GM18519 (cell line): ENCODE results near the gene XRCC4.
"Not testable (repeated sequence)": the region's sequence is repeated elsewhere in the genome, so short reads cannot be mapped to it uniquely, and the experiment has no call there.

Experiments
- ATAC-seq: cut with Tn5 transposase; IDR thresholded peaks from one replicate; pipeline ENCODE4 v1.9.1; 2021; ENCODE audit warnings: mild to moderate bottlenecking, moderate library complexity; ENCODE audit not compliant: unreplicated experiment, low FRiP score

XRCC4 gene

DNA sequence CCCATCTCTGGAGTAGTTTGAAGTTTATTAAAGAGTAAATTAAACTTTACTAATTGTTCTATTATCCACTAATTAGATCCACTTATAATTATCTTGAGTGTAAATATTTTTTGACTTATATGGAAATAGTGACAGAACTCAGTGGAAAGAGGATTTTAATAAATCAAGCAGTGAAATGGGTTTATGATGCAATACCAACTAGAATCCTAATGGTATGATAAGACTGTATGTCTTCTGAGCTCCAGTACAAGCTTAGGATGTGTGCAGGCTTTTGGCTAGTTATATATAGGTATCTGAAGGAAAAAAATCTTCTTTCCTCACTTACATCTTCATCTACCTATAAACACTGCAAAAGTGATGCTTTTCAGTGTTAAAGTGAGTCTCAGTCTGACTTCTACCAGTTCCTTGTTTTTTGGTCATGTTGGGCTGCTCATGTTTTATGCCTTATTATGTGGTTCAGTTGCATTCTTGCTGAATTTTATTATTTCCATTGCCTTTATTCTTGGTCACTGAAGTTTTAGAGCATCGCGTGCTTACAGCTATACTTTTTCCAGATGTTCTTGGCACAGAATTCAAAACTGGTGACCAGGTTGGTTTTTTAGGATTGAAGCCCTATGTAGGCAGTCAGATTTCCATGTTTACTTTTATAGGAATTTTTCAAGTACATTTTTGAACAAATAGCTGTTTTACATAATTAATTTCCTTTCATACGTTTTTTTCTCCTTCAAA lies 30.5 kb downstream of the XRCC4 start:
- ATAC-seq, result no peak

- ATAC-seq, result no peak
Measured at GRCh38 chr5:83109380-83109779, 32.0 kb downstream of the XRCC4 start.

DNA sequence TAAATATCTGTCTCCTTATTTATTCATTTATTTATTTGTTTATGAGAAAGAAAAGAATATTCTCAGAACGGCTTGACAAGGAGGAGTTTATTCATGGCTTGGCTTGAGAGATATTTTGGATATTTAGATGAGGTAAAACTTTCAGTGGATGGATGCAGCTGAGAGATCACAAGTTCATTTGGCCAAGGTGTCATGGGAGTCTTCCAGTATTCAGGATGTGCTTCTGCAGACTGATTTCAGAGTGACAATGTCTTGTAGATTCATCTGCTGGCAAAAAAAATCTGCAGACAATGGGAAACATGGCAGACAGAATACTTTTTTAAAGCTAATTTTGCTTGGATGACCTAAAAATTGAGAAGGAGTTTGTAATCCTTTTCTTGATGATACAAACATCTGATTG lies 38.5 kb downstream of the XRCC4 start:
- ATAC-seq, result no peak

DNA sequence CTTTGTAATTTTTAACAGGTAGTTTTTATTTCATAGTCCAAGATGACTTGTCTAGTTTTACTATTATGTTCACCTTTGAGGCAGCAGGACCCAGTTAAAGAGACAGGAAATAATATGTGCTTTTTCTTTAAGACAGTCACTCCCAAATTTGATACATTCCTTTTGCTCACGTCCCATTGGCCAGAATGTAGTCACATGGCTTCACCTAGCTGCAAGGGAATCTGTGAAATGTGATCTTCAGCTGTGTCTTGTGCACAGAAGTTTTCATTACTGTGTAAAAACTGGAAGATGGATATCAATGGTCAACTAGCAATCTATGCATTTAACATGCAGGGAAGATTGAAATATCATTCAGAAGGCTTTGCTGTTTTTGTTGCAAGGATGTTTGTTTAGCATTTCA lies 41.1 kb downstream of the XRCC4 start:
- no peak for ATAC-seq

- no peak for ATAC-seq
Measured at GRCh38 chr5:83118976-83119375, 41.6 kb downstream of the XRCC4 start.

DNA sequence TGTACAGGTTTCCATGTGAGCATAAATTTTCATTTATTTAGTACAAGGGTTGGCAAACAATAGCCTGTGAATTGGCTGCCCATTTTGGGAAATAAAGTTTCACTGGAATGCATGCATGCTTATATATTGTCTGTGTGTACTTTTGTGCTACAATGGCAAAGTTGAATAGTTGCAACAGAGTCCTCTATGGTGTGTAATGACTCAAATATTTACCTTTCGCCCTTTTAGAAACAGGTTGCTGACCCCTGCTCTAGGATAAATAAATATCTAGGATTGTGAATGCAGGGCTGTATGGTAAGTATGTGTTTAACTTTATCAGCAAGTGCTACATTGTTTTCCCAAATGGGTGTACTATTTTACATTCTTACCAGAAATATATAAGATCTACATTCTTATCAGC lies 47.2 kb downstream of the XRCC4 start:
- ATAC-seq, result no peak

- ATAC-seq, result no peak
Measured at GRCh38 chr5:83125560-83125959, 48.2 kb downstream of the XRCC4 start.

DNA sequence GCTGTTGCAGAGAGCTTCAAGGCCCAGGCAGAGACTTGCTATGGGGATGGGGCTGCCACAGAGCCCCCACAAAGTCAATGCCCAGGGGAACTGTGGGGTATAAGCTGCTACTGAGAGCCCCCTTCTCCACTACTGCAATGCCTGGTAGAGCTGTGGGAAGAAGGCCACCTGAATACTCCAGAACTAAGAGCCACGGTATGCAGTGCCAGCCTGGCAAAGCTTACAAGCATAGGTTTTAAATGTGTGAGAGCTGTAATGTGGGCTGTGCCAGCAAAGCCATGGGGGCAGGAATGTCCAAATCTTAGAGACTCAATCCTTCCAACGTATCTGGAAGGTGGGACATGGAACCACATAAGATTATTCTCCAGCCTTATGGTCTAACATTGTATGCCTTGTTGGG lies 49.2 kb downstream of the XRCC4 start:
- no peak for ATAC-seq

DNA sequence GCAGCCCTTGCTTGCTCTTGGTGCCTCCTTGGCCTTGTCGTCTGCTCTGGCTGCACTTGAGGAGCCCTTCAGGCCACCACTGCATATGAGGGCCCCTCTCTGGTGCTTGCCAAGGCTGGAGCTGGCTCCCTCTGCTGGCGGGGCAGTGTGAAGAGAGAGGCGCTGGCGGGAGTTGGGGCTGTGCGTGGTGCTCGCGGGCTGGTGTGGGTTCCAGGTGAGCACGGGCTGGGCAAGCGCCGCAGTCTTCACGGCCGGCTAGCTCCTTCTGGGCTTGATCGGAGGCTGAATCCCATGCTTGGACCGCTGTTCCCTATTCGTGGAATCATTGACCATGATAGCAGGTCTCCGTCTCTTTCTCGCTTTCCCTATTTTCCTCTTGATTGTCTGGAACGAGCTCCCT lies 56.5 kb downstream of the XRCC4 start:
- no peak for ATAC-seq

GRCh38 chr5:83142526-83142925 lies 65.2 kb downstream of the XRCC4 start:
- no peak for ATAC-seq

DNA sequence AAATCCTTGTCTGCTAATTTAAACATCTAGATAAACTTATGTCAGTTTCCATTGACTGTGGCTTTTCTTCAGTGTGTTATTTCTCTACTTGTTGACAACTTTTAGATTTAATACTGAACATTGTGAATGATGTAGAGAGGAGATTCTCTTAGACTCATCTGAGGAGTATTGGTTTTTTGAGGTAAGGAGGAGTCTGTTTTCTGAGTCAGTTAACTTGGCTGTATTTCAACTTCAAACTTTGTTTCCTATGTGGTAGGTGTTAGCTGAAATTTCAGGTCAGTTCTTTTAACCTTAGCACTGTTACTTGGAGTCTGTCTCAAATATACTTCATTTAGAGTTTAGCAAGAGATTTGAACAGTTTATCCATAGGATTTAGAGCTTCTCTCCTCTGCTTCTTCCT lies 67.9 kb downstream of the XRCC4 start:
- ATAC-seq, result no peak

DNA sequence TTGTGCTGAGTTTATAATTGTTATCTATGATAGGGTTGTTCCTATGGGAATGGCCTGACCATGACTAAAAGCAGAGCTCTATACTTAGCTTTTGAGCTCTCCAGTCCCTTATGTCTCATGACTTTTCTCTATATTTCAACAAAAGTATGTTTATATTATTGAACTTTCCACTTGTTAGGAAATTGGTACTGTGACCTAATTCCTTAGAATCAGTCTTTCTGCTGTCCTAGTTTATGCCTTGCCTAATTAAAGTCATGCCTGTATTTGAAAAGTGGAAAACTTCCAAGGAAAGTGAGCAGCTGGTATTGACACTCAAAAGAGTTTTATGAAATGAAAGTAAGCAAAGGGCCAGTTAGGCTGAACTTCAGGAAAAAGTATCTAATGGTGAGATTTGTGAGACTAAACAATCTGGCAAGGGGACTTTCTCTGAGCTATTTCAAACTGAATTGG lies 68.6 kb downstream of the XRCC4 start:
- ATAC-seq, result no peak

DNA sequence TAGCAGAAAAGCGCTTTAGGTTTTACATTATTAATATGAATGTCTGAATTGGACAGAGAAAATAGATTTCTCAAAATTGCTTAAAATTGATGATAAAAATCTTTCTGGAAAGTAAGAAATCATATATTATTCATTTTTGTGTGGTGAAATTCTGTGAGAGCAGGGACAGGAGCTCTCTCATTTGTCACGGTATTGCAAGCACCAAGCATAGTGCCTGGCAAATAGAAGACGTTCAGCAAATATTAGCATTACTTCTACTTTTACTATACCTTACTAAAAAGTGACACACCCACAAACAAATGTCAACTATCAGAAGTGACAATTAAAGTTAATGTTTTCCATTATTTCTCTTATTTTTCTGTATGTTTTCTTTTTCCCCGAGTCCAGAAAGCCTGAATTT lies 69.1 kb downstream of the XRCC4 start:
- ATAC-seq, result no peak

DNA sequence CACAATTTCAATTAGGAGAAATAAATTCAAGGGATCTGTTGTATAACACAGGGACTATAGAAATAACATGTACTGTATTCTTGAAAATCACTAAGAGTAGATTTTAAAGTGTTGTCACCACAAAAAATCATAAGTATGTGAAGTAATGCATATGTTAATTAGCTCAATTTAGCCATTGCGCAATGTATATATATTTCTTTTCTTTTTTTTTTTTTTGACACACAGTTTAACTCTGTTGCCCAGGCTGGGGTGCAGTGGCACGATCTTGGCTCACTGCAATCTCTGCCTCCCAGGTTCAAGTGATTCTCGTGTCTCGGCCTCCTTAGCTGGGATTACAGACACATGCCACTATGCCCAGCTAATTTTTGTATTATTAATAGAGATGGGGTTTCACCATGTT lies 70.2 kb downstream of the XRCC4 start:
- no peak for ATAC-seq

DNA sequence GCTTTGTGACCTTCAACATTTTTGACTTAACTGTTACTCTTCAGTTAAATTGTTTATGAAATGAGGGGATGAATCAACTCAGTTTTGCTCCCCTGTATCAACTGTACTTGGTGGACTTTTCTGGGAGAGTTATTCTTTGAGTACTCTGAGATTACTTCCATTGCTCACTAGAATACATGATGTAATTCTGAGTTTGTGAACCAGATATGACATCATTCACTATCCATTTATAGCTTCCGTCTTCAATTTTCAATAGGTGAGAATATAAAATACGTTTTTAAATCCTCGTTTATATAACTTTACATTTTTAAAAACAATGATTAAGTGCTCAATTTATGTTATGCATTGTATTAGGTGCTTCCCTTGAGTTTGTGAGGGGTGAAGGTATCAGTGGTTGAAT lies 71.0 kb downstream of the XRCC4 start:
- ATAC-seq, result no peak

GRCh38 chr5:83149671-83150070 lies 72.3 kb downstream of the XRCC4 start:
- no peak for ATAC-seq

DNA sequence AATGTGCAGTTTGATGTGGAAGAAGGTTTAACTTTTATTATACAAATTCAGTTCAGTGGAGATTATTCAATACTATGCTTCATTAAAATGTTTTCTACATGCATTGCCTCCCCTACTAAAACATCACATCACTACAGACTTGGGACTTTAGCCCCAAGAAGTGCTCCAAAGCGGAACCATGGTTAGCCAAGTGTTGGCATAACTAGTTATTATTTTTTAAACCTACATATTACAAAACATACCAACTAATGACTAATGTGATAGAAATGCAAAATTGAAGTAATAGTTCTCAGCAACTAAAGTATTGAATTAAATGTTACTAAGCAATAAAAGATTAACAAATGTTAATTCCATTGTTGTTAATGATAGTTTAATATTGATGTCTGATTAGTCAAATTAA lies 74.5 kb downstream of the XRCC4 start:
- ATAC-seq, result no peak

DNA sequence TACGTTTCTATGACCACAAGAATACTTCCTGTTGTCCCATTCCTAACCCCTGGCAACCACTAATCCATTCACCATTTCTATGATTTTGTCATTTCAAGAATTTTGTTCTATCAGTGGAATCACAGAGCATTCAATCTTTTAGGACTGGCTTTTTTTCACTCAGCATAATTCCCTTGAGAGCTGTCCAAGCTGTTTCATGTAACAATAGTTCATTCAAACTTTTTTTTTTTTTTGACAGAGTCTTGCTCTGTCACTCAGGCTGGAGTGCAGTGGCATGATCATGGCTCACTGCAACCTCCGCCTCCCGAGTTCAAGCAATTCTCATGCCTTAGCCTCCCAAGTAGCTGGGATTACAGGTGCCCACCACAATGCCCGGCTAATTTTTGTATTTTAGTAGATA lies 75.6 kb downstream of the XRCC4 start:
- ATAC-seq, result not testable (repeated sequence)

DNA sequence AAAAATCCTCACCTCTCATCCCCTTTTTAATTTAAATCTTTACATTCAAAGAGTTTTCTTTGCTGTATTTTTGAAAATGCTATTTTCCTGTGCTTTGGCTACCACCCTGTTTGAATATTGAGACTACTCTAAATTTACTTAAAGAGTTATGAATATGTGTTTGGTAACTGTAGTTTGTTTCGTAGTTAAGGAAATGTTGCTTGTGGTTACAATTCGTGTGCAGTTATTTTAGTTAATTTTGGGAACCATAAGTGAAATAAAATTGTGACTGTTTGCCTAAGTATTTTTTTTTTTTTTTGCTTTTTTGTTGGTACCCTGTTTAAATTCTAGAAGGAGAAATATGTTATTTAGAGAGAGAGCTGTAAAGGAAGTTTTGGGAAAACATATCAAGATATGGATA lies 78.7 kb downstream of the XRCC4 start:
- no peak for ATAC-seq

DNA sequence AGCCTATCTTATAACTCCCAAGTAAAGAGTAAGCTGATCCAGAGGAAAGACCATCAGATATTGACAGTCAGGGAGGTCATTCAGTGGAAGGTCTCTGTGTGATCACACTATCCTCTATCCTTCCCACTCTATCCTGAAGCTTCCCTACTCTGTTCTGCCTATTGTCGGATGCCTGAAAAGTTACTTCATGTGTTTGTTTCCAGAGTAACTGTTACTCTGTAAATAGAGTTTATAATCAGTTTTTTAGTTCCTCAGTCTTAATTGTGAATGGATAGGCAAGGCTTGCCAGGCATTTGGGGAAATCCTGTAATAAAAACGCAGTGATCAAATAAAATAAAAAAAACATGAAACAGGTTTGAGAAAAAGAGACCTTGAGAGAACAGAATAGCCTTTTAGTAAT lies 79.8 kb downstream of the XRCC4 start:
- no peak for ATAC-seq

GRCh38 chr5:83162601-83163000 lies 85.3 kb downstream of the XRCC4 start:
- no peak for ATAC-seq

DNA sequence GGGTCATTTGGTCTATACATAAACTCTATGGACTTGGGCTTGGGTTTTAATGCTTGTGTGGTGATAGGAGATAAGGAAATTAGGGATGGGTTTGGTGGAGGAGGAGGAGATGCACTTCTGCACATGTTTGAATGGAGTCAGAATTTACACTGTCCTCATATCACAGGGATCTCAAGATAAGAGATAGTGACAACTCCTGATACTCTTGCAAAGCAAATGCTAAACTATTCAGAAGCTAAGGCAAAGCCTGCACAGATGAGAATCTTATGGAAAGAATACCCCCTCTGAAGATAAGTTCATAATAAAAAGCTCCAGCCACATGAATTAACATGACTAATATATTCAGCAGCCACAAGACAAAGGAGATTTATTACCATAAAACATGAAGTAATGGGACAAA lies 90.2 kb downstream of the XRCC4 start:
- ATAC-seq, result no peak
